Common myeloid progenitor, CD34-positive (primary cell): Measurements from ENCODE around the gene CYLD.

Experiments
- CTCF ChIA-PET: fragments of 350-600 bp; sonication (Branson Sonifier 250); formaldehyde crosslinking; loops from one replicate; lab custom pipeline; 2021; ENCODE audit warnings: antibody characterized with exemption; lab: Charles Lee
- POLR2A ChIA-PET: fragments of 350-600 bp; sonication (Branson Sonifier 250); formaldehyde crosslinking; loops from one replicate; lab custom pipeline; 2021; ENCODE audit warnings: antibody characterized with exemption; lab: Charles Lee
- DNase-seq, 3 donors: peaks; one replicate each; pipeline versions ENCODE4 v3.0.0 to v3.0.0-alpha.2; 2013
- H3K27ac ChIP-seq, 2 experiments: 1 replicate in 1 of 2; 2 replicates in 1 of 2; pipeline ENCODE4 v1.7.0; 2013; ENCODE audit warnings: inconsistent platforms in 2 of 2, low read length in 2 of 2, mild to moderate bottlenecking in 2 of 2, low read depth in 1 of 2, moderate library complexity in 1 of 2; ENCODE audit not compliant: severe bottlenecking in 2 of 2, insufficient read depth in 1 of 2, poor library complexity in 1 of 2
- H3K27me3 ChIP-seq, 5 experiments: replicated peaks in 2 of 5; 1 replicate in 3 of 5; 2 replicates in 2 of 5; pipeline versions ENCODE4 v1.6.1 to v1.7.0; 2013; ENCODE audit warnings: low read length in 4 of 5, mild to moderate bottlenecking in 2 of 5, moderate library complexity in 2 of 5, inconsistent platforms in 1 of 5; ENCODE audit not compliant: insufficient read depth in 5 of 5, control insufficient read depth in 4 of 5
- H3K36me3 ChIP-seq, 4 experiments: 1 replicate in 2 of 4; 2 replicates in 2 of 4; pipeline versions ENCODE4 v1.6.1 to v1.7.0; 2013; ENCODE audit warnings: low read length in 3 of 4, control low read depth in 1 of 4, mild to moderate bottlenecking in 1 of 4; ENCODE audit not compliant: control insufficient read depth in 4 of 4, insufficient read depth in 4 of 4
- H3K4me1 ChIP-seq, 4 experiments: 1 replicate in 3 of 4; 2 replicates in 1 of 4; pipeline versions ENCODE4 v1.6.1 to v1.7.1; 2013; ENCODE audit warnings: low read length in 3 of 4, mild to moderate bottlenecking in 3 of 4, control low read depth in 1 of 4, inconsistent platforms in 1 of 4, moderate library complexity in 1 of 4; ENCODE audit not compliant: control insufficient read depth in 4 of 4, insufficient read depth in 4 of 4; ENCODE audit errors: control extremely low read depth in 1 of 4
- H3K4me3 ChIP-seq, 7 experiments: 1 replicate in 4 of 7; 2 replicates in 3 of 7; pipeline versions ENCODE4 v1.5.1 to v1.7.0; 2013; ENCODE audit warnings: mild to moderate bottlenecking in 7 of 7, low read length in 6 of 7, moderate library complexity in 6 of 7, inconsistent platforms in 2 of 7, low read depth in 2 of 7, control low read depth in 1 of 7; ENCODE audit not compliant: insufficient read depth in 4 of 7, control insufficient read depth in 1 of 7; ENCODE audit errors: extremely low read depth in 1 of 7
- H3K9me3 ChIP-seq, 5 experiments: 1 replicate in 4 of 5; 2 replicates in 1 of 5; pipeline versions ENCODE4 v1.6.1 to v1.7.1; 2013; ENCODE audit warnings: low read length in 4 of 5, mild to moderate bottlenecking in 2 of 5, inconsistent platforms in 1 of 5, low read depth in 1 of 5, moderate library complexity in 1 of 5; ENCODE audit not compliant: control insufficient read depth in 4 of 5, insufficient read depth in 2 of 5; ENCODE audit errors: control extremely low read depth in 1 of 5
- WGBS: methylation state at CpG from one replicate; pipeline ENCODE4 v1.1.5; 2013; ENCODE audit not compliant: insufficient coverage; 5-methylcytosine and 5-hydroxymethylcytosine counted together

CYLD gene

DNA sequence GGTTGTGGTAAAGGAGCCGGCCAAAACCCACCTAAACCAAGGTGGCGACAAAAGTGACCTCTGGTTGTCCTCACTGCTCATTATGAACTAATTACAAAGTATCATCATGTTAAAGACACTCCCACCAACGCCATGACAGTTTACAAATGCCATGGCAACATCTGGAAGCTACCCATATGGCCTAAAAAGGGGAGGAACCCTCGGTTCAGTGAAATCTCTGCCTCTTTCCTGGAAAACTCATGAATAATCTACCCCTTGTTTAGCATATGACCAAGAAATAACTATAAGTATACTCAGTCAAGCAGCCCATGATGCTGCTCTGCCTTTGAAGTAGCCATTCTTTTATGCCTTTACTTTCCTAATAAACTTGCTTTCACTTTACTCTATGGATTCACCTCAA is 72.2 kb downstream of the CYLD start:
- 100% methylated on average over 1 of the region's 4 CpGs for WGBS
- CTCF ChIA-PET = interaction anchor here (0.8 to 4.3 kb wide), 2 partner anchors 9 to 11 kb away, joined by 3 to 20 read pairs; no protein-coding TSS in a partner anchor

GRCh38 chr16:50814541-50814940 is 72.7 kb downstream of the CYLD start:
- peaks cover 0 to 3% (median 0%) of the 10 kb centered on the region in 4 experiments for H3K4me1 ChIP-seq
- H3K27ac ChIP-seq = no peak overlapping the region
- CTCF ChIA-PET = interaction anchor here (1.2 to 4.3 kb wide), 2 partner anchors 8 to 11 kb away, joined by 4 to 20 read pairs; no protein-coding TSS in a partner anchor
- DNase-seq = no peak
- no peaks in the 10 kb centered on the region for H3K9me3 ChIP-seq
- no peaks in the 10 kb centered on the region for H3K27me3 ChIP-seq
- no peak overlapping the region for H3K4me3 ChIP-seq
- POLR2A ChIA-PET = no interaction called here
- no peaks in the 10 kb centered on the region for H3K36me3 ChIP-seq
- WGBS = 100% methylated on average over 1 of the region's 7 CpGs

More for the DNA sequence above, 72.2 kb downstream of the CYLD start:
- Histone ChIP-seq H3K27ac (no peak overlapping the region), H3K4me1 (peaks cover 0 to 4% (median 0%) of the 10 kb centered on the region in 4 experiments), H3K4me3 (no peak overlapping the region), H3K27me3 (no peaks in the 10 kb centered on the region), H3K36me3 (no peaks in the 10 kb centered on the region), H3K9me3 (no peaks in the 10 kb centered on the region)
- POLR2A ChIA-PET = no interaction called here
- DNase-seq = no peak

GRCh38 chr16:50815382-50815781 is 73.5 kb downstream of the CYLD start:
- peaks cover 0 to 3% (median 0%) of the 10 kb centered on the region in 4 experiments for H3K4me1 ChIP-seq
- H3K27ac ChIP-seq = no peak overlapping the region
- H3K27me3 ChIP-seq = no peaks in the 10 kb centered on the region
- POLR2A ChIA-PET = interaction anchor here (0.6 kb wide), 1 partner anchor 26 kb away, joined by 5 read pairs; no protein-coding TSS in a partner anchor
- CTCF ChIA-PET = interaction anchor here (1.2 to 4.3 kb wide), 2 partner anchors 9 to 10 kb away, joined by 4 to 20 read pairs; no protein-coding TSS in a partner anchor
- H3K9me3 ChIP-seq = no peaks in the 10 kb centered on the region
- no peaks in the 10 kb centered on the region for H3K36me3 ChIP-seq
- no peak for DNase-seq
- 96% methylated on average over 3 of the region's 7 CpGs for whole genome bisulfite sequencing
- no peak overlapping the region for H3K4me3 ChIP-seq

DNA sequence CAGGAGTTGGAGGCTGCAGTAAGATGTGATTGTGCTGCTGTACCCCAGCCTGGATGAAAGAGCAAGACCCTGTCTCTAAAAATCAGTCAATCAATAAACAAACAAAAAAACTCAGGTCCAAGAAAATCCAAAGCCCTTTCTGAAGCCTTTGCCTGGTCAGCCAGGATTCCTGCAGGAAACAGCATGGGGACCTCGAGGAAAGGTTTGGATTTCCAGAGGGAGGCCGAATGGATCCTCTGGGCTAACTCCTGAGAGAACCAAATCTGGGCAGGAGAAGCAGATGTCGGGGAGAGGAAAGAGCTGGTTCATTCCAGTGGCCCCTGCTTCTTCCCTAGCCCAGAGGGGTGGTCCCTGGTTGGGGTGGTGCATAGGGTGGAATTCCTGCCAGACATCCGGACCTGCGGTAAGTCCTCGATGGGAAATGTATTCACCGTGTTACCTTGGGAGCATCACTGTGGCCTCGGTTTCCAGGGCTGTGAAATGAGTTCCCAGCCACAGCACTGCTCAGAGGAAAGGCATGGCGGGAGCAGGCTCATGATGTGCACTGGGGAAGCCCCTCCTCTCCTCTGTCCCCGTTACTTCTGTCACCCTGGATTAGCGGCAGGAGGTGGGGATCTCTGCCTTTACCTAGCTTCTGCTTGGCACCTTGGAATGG is 75.1 kb downstream of the CYLD start:
- POLR2A ChIA-PET = no interaction called here
- H3K4me1 ChIP-seq = peaks cover 0 to 3% (median 0%) of the 10 kb centered on the region in 4 experiments
- H3K9me3 ChIP-seq = no peaks in the 10 kb centered on the region
- whole genome bisulfite sequencing = 91% methylated on average over 8 of the region's 11 CpGs
- H3K4me3 ChIP-seq = no peak overlapping the region
- no peaks in the 10 kb centered on the region for H3K27me3 ChIP-seq
- H3K27ac ChIP-seq = no peak overlapping the region
- DNase-seq = no peak
- CTCF ChIA-PET = interaction anchor here (1.6 kb wide), 1 partner anchor 11 kb away, joined by 7 read pairs; no protein-coding TSS in a partner anchor
- H3K36me3 ChIP-seq = no peaks in the 10 kb centered on the region

DNA sequence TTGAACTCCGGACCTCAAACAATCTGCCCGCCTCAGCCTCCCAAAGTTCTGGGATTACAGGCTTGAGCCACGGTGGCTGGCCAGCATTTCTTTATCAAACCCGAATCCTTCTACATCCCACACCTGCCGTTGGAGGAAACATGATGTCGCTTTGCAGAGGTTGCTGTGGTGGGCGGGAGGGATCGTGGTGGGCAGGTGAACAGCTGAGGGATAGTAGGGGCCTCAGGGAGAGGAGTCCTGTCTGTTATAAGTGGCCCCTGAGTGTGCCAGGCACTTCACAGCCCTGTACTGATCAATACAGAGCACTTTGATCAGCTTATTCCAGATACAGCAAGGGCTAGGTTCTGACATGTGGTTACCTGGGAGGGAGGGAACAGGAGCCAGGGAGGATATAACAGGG is 76.5 kb downstream of the CYLD start:
- Histone ChIP-seq H3K36me3 (no peaks in the 10 kb centered on the region), H3K27me3 (no peaks in the 10 kb centered on the region), H3K4me3 (no peak overlapping the region), H3K9me3 (no peaks in the 10 kb centered on the region), H3K4me1 (no peaks in the 10 kb centered on the region), H3K27ac (no peak overlapping the region)
- ChIA-PET CTCF (interaction anchor here (0.8 to 1.6 kb wide), 2 partner anchors 9 to 12 kb away, joined by 4 to 7 read pairs; no protein-coding TSS in a partner anchor), POLR2A (no interaction called here)
- 100% methylated on average over 7 of the region's 8 CpGs for WGBS
- DNase-seq = no peak

DNA sequence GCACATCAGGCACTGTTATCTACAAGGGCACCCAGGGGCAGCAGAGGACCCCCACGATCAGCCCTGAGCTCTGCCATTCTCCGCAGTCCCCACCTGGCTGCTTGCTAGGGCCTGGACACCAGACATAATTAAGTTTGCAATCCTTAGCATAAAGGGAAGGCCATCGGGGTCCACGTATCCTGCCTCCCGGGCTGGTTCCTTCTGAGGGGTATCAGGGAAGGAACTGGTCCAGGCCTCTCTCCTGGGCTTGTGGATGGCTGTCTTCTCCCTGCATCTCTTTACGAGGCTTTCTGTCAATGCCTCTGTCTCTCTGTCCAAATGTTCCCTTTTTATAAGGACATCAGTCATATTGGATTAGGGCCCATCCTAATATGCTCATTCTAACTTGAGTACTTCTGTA is 77.8 kb downstream of the CYLD start:
- Histone ChIP-seq H3K36me3 (no peaks in the 10 kb centered on the region), H3K27ac (no peak overlapping the region), H3K4me3 (no peak overlapping the region), H3K4me1 (peaks cover 0 to 3% (median 0%) of the 10 kb centered on the region in 4 experiments), H3K27me3 (no peaks in the 10 kb centered on the region), H3K9me3 (no peaks in the 10 kb centered on the region)
- ChIA-PET POLR2A (no interaction called here), CTCF (no interaction called here)
- DNase-seq = no peak
- WGBS = 93% methylated on average over 6 of the region's 6 CpGs

- ChIA-PET POLR2A (no interaction called here), CTCF (interaction anchor here (1.4 kb wide), 1 partner anchor 14 kb away, joined by 4 read pairs; no protein-coding TSS in a partner anchor)
- Histone ChIP-seq H3K4me3 (no peak overlapping the region), H3K4me1 (peaks cover 0 to 5% (median 0%) of the 10 kb centered on the region in 4 experiments), H3K36me3 (no peaks in the 10 kb centered on the region), H3K27ac (no peak overlapping the region), H3K27me3 (no peaks in the 10 kb centered on the region), H3K9me3 (no peaks in the 10 kb centered on the region)
- no peak for DNase-seq
- WGBS = 100% methylated on average over 5 of the region's 5 CpGs
These were observed 78.3 kb downstream of the CYLD start for GRCh38 chr16:50820225-50820624.
